ENCODE results near the gene HSPB7.

Gene HSPB7

DNA sequence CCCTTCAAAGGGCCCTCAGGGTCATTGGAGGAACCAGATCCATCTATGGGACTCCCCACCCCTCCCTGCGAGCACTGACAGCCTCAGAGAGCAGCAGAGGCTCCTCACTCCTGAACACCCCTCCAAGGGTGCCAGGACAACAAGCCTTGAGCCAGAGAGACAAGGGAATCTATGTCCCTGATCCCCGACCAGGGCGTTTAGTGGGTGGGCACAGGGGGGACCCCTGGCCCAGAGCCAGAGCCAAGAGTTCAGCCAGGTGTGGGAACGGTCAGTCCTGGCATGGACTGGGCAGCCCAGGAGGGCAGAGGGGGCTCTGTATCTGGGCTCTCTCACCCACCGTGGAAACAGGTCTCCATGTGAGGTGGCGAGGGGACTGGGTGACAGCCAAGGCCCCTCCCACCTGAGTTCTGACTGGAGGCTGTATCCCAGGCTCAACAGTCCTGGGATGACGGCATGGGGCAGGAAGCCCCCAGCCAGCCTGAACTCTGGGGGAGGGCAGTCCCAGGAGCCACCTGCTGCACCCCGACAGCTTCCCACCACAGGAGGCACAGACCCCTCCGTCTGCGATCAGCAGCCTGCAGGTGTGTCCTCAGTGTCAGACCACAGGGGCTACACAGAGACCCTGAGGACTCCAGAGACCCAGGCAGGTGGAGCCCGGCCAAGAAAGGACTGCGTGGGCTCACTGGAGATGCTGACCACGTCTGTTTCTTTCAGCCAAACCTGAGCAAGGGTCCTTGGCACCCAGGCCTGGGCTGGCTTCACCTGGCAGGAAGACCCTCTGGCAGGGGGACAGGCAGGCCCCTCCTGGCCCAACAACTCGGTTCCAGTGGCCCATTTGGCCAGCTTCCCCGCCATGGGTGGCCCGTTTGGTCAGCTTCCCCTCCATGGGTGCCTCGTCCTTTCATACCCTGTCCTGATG, 25.0 kb downstream of the HSPB7 start:
- no peak for DNase-seq (ENCODE audit: low read depth)
- TF ChIP-seq, protein P1, sequence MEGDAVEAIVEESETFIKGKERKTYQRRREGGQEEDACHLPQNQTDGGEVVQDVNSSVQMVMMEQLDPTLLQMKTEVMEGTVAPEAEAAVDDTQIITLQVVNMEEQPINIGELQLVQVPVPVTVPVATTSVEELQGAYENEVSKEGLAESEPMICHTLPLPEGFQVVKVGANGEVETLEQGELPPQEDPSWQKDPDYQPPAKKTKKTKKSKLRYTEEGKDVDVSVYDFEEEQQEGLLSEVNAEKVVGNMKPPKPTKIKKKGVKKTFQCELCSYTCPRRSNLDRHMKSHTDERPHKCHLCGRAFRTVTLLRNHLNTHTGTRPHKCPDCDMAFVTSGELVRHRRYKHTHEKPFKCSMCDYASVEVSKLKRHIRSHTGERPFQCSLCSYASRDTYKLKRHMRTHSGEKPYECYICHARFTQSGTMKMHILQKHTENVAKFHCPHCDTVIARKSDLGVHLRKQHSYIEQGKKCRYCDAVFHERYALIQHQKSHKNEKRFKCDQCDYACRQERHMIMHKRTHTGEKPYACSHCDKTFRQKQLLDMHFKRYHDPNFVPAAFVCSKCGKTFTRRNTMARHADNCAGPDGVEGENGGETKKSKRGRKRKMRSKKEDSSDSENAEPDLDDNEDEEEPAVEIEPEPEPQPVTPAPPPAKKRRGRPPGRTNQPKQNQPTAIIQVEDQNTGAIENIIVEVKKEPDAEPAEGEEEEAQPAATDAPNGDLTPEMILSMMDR (IDR thresholded peaks at IDR 0.05; ENCODE audit: control insufficient read depth, extremely low read depth, insufficient read depth): no peak
- H3K4me3 ChIP-seq (ENCODE audit: low read depth, low read length): no peak overlapping the region

DNA sequence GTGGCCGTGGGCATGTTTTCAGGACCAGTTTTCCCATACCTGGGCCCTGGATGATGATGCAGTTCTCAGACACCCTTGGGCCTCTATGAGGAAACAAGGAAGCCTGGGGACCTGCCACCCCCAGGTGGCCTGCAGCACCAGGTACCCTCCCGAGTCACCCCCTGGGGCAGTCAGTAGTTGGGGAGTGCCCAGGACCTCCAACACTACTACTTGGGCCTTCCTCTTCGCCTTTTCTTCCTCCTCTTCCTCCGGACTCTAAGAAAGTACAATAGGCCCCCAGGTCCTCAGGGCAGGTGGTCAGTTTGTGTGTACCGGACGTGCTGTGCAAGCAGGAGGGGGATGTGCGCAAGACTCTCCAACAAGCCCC, 25.7 kb downstream of the HSPB7 start:
- no peak for DNase-seq (ENCODE audit: low read depth)
- no peak overlapping the region for H3K4me3 ChIP-seq (ENCODE audit: low read depth, low read length)
- TF ChIP-seq, protein P1 (IDR thresholded peaks at IDR 0.05; ENCODE audit: control insufficient read depth, extremely low read depth, insufficient read depth): no peak

DNA sequence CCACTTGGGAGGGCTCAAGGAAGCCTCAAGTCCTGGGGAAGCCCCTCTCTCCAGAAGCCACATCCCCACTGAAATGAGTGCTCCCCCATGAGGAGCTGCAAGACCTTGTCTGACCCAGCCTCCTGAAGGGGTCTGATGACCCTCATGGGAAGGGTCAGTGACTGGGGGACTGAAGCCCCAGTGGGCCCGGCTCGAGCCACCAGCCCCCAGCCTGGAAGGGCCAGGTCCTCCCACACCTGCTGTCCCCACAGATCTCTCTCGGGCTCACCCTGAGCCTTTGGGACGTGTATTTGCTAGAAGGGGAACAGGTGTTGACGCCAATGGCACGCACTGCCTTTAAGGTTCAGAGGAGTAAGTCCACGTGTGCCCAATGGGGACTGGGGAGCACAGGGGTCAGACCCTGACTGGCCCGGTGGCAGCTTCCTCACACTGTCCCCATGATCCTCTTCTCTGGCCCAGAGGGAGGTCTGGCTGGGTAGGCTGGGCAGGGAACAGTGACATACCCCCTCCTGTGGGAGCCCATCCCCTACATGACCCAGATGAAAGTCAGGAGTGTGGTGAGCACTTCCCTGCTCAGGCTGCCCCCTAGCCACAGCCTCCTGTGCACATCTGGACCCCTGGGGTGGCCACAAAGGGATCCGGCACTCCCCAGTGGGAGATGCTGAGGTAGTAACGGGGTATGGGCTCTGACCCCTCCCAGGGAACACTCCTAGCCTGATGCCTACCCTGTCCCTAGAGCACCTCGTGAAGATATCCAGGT, 26.2 kb downstream of the HSPB7 start:
- no peak for DNase-seq (ENCODE audit: low read depth)
- TF ChIP-seq, protein P1 (IDR thresholded peaks at IDR 0.05; ENCODE audit: control insufficient read depth, extremely low read depth, insufficient read depth): no peak
- no peak overlapping the region for H3K4me3 ChIP-seq (ENCODE audit: low read depth, low read length)

DNA sequence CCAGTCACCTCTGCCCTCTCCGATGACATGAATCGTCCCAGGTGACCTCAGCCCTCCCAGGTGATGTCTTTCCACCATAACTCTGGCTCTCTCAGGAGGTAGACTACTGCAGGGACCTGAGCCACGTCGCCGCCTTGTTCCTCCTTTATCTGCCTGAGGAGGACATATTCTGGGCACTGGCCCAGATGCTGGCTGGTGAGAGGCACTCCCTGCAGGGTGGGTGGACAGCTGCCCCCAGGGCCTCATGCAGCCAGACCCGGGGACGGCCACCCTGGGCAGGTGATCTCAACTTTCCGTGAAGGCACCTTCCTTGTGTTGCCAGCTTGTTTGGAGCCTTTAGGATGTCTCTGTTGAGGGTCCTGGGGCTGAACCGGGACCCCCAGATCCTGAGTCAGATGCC, 28.1 kb downstream of the HSPB7 start:
- DNase-seq (ENCODE audit: low read depth): no peak
- TF ChIP-seq, protein P1 (IDR thresholded peaks at IDR 0.05; ENCODE audit: control insufficient read depth, extremely low read depth, insufficient read depth): no peak
- no peak overlapping the region for H3K4me3 ChIP-seq (ENCODE audit: low read depth, low read length)

DNA sequence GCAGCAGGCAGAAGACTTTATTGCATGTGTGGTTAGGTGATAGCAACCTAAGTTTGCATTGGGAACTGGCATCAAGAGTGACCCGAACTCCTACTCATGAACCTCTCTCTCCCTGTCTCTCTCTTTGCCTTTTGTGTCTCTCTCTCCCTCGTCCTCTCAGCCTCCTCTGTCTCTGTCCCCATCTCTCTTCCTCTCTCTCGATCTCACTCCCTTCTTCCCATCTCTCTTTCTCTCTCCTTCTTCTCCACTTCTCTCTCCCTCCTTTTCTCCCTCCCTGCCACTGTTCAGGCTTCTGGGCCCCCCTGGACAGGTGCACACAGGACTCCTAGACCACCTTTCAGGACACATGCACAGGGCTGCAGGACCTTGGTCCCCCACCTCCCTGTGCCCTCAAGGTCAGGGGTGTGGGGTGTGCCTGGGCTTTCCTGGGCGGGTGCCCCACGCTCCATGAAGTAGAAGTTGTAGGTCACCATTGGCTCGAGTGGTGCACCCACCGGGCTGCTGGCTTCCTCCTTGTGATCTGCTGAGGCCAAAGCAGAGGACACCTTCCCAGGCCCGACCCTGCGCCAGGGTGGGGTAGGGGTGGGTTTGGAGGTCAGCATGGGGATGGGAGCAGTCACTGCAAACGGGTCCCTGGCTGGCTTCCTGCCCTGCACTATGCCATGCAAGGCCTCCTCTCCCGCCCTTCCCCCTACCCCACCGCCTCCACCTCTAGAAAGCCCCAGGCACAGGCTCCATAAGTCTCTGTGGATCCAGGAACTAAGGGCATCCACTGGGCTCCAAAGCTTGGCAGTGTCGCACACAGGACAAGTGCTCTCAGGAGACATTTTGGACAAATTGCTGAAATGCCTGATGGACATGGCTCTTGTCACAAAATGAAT, 28.7 kb downstream of the HSPB7 start:
- H3K4me3 ChIP-seq (ENCODE audit: low read depth, low read length): no peak overlapping the region
- DNase-seq (ENCODE audit: low read depth): no peak
- TF ChIP-seq, protein P1 (IDR thresholded peaks at IDR 0.05; ENCODE audit: control insufficient read depth, extremely low read depth, insufficient read depth): no peak

DNA sequence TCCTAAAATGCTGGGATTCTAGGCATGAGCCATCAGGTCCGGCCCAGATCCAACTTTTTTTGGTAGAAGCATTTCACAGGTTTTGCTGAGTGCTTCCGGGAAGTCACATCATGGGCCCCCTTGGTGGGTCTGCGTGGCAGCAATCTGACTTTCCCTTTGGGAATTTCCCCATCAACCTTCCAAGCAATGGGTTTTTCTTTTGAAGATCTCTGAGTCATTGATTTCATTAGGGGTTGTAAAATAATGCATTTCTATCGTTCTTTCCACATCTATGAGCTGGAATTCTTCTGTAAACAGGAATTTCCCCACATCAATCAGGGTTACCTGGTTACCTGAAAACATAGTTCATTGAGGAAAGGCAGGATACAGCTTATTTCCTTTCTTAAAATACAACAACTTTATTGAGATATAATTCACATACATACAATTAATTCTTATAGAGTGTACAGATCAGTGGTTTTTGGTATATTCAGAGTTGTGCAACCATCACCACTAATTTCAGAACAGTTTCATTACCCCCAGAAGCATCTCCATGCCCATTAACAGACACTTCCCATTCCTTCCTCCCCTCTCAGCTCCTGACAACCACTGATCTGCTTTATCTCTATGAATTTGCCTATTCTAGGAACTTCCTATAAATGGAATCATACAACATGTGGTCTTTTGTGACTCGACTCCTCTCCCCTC, 32.1 kb downstream of the HSPB7 start:
- DNase-seq (ENCODE audit: low read depth): no peak
- TF ChIP-seq, protein P1 (IDR thresholded peaks at IDR 0.05; ENCODE audit: control insufficient read depth, extremely low read depth, insufficient read depth): no peak
- H3K4me3 ChIP-seq (ENCODE audit: low read depth, low read length): no peak overlapping the region
